ENCODE data around the gene CELSR1.

- TF ChIP-seq CTCF (IDR thresholded peaks at IDR 0.05) = no peak
- no peak for TF ChIP-seq ZFX (IDR thresholded peaks at IDR 0.05; ENCODE audit: borderline replicate concordance)
Measured at GRCh38 chr22:46479046-46479445, 58.4 kb downstream of the CELSR1 start.

Measured in 22Rv1 (cell line).